ENCODE data around the gene ELFN1.
A peak's percentile ranks its signal among the peaks of the same experiment; 100 is the strongest.
"Not testable (repeated sequence)": the region's sequence is repeated elsewhere in the genome, so short reads cannot be mapped to it uniquely, and the experiment has no call there.

Gene ELFN1

GRCh38 chr7:1712907-1713501 lies 42.9 kb downstream of the ELFN1 start:
- DNase-seq: no peak

- DNase-seq: peak in 1 of 2 donors; percentile 23
Observed at GRCh38 chr7:1713502-1714484, 43.7 kb downstream of the ELFN1 start.

GRCh38 chr7:1714583-1715330 lies 44.7 kb downstream of the ELFN1 start:
- no peak for DNase-seq

GRCh38 chr7:1715331-1715625 lies 45.2 kb downstream of the ELFN1 start:
- no peak for DNase-seq

- DNase-seq: no peak
Observed at GRCh38 chr7:1715671-1716074, 45.6 kb downstream of the ELFN1 start.

GRCh38 chr7:1716263-1717094 lies 46.4 kb downstream of the ELFN1 start:
- no peak for DNase-seq

- no peak for DNase-seq
Observed at GRCh38 chr7:1717095-1717483, 47.0 kb downstream of the ELFN1 start.

- DNase-seq: no peak
Observed at GRCh38 chr7:1717903-1718676, 48.0 kb downstream of the ELFN1 start.

- DNase-seq: not testable (repeated sequence)
Observed at GRCh38 chr7:1718850-1719249, 48.8 kb downstream of the ELFN1 start.

GRCh38 chr7:1719256-1719655 lies 49.2 kb downstream of the ELFN1 start:
- DNase-seq: not testable (repeated sequence)

- DNase-seq: no peak
Observed at GRCh38 chr7:1719913-1720312, 49.8 kb downstream of the ELFN1 start.

- DNase-seq: no peak
Observed at GRCh38 chr7:1720326-1720725, 50.2 kb downstream of the ELFN1 start.

- no peak for DNase-seq
Observed at GRCh38 chr7:1721047-1721690, 51.1 kb downstream of the ELFN1 start.

- no peak for DNase-seq
Observed at GRCh38 chr7:1723254-1723653, 53.2 kb downstream of the ELFN1 start.

GRCh38 chr7:1724118-1724910 lies 54.2 kb downstream of the ELFN1 start:
- no peak for DNase-seq

GRCh38 chr7:1725199-1725690 lies 55.2 kb downstream of the ELFN1 start:
- no peak for DNase-seq

- DNase-seq: no peak
Observed at GRCh38 chr7:1725766-1726630, 55.9 kb downstream of the ELFN1 start.

- no peak for DNase-seq
Observed at GRCh38 chr7:1727079-1727478, 57.0 kb downstream of the ELFN1 start.
